HG03469 (cell line): Measurements from ENCODE around the gene NFIA.

Source experiments
- ATAC-seq: cut with Tn5 transposase; IDR thresholded peaks from one replicate; pipeline ENCODE4 v1.9.1; 2021; ENCODE audit warnings: mild to moderate bottlenecking, moderate library complexity, moderate number of reproducible peaks; ENCODE audit not compliant: unreplicated experiment

The NFIA gene

DNA sequence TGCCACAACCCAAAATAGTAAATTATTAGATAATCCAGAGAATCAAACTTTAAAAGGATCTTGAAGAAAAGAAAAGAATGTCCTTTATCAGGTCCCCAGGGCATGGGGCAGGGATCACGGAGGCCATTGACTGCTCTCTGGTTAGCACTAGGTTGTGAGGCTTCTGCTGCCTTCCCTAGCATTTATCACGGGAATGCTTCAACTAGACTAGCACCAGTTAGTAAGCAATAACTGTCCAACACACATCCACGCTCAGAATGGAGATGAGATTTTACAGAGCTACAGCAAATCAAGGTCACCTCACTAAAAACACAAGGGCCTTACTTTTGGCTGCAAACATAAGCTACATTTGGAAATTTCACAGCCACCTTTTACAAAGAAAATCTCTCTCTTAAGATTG, 304.0 kb downstream of the NFIA start:
- ATAC-seq = no peak

DNA sequence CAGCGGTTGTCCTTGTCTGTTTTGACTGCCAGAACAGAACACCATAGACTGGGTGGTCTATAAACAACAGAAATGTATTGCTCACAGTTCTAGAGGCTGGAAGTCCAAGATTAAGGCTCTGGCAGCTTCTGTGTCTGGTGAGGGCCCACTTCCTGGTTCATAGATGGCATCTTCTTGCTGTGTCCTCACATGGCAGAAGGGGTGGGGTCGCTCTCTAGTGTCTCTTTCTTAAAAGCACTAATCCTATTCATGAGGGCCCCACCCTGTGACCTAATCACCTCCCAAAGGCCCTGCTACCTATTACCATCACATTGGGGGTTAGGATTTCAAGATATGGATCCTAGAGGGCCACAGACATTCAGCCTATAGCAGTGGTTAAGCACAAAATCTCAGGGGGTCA, 304.4 kb downstream of the NFIA start:
- no peak for ATAC-seq

- peak; percentile 72 for ATAC-seq
Measured at GRCh38 chr1:61387829-61388228, 305.5 kb downstream of the NFIA start.

- no peak for ATAC-seq
Measured at GRCh38 chr1:61388566-61388965, 306.2 kb downstream of the NFIA start.

DNA sequence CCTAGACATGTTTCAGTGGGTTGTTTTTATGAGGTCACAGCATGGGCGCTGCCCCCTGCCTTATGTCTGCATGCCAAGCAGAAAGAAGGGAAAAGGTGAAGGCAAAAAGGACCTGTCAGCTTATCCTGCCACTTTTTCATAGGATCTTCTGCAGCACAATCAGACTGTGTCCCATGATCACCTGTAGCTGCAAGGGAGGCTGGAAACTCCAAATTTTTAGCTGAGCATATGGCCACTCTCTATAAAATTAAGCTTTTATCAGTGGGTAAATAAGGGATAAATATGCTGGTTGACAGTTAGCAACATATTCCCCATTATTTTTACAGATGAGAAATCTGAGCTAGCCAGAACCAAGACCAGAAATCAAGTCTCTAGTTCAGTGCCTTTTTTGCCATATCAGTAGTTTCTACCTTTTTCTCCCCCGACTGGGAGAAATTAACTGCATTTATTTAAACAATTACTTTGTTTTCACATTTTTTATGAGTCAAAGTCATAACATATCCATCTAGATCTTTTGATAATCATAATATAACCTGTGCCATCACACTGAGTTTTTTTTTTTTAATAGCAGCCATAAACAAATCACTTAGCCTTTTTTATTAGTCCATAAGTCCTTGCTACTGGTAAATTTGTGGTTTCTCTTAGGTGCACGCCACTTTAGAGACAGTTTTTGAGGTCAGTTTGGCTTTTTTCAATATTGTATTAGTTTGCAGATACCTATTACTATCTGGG, 307.0 kb downstream of the NFIA start:
- ATAC-seq = no peak

GRCh38 chr1:61389926-61390845, 307.8 kb downstream of the NFIA start:
- no peak for ATAC-seq

GRCh38 chr1:61391730-61392129, 309.4 kb downstream of the NFIA start:
- ATAC-seq = no peak

GRCh38 chr1:61392409-61393242, 310.3 kb downstream of the NFIA start:
- no peak for ATAC-seq

- ATAC-seq = no peak
Measured at GRCh38 chr1:61393575-61393974, 311.2 kb downstream of the NFIA start.

DNA sequence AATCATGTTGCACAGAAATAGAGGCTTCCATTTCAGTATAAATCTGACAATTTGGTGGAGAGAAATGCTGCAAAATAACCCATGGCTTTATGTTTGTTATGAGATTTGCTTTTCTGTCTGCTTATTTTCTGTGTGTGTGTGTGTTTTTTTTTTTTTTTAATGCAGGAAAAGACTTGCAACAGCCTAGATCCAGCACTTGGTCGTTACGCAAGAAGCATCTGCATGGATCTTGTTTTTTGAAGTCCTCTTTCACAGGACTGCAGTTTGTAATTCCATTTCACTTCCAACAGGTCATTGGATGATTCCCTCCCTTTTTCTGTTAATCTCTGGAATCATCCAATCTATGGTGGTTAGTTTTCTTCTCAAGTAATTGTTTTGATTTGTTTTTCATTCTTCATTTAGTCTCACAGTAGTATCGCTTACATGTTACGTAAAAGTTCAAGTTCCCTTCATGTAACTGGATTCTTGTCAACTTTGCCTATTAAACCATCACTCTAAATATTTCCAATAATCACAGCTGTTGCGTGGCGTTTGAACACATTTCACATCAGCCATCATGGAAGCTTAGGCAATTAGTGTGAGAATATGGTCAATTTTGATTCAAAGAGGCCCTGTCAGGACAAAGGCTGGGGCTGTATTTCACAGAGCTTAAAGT, 312.9 kb downstream of the NFIA start:
- no peak for ATAC-seq

- no peak for ATAC-seq
Measured at GRCh38 chr1:61397495-61397894, 315.1 kb downstream of the NFIA start.

DNA sequence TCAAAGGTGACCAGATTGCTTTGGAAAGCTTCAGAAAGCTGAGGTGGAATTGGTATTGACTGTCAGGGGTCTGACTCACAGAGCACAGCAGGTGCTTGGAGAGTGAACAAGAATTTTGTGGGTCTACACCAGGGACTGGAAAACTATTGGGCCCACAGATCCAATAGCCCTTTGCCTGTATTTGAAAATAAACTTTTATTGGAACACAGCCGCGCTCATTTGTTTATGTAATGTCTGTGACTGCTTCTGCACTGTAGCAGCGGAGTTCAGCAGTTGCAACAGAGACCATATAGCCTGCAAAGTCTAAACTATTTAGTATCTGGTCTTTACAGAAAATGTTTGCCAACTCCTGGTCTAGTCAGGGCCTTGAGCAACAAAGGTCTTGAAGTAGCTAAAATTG, 315.6 kb downstream of the NFIA start:
- no peak for ATAC-seq

- no peak for ATAC-seq
Measured at GRCh38 chr1:61399199-61399598, 316.8 kb downstream of the NFIA start.

- no peak for ATAC-seq
Measured at GRCh38 chr1:61400131-61400770, 317.9 kb downstream of the NFIA start.

DNA sequence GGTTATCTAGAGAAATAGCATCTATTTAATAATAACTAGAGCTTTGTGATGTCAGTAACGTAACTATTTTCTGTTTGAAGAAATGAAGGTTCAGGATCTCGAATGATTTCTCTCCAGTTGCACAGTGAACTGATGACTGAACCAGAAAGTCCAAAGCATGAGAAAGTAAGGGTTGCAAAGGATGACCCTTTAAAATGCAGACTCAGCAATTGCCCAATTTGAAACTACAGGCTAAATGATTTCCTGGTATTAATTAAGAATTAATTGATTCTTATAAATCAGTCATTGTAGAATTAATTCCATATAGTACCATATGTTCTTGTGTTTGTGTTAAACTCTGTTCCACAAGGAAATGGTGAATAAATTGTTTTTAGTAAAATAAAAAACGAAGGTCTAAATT, 318.6 kb downstream of the NFIA start:
- no peak for ATAC-seq

DNA sequence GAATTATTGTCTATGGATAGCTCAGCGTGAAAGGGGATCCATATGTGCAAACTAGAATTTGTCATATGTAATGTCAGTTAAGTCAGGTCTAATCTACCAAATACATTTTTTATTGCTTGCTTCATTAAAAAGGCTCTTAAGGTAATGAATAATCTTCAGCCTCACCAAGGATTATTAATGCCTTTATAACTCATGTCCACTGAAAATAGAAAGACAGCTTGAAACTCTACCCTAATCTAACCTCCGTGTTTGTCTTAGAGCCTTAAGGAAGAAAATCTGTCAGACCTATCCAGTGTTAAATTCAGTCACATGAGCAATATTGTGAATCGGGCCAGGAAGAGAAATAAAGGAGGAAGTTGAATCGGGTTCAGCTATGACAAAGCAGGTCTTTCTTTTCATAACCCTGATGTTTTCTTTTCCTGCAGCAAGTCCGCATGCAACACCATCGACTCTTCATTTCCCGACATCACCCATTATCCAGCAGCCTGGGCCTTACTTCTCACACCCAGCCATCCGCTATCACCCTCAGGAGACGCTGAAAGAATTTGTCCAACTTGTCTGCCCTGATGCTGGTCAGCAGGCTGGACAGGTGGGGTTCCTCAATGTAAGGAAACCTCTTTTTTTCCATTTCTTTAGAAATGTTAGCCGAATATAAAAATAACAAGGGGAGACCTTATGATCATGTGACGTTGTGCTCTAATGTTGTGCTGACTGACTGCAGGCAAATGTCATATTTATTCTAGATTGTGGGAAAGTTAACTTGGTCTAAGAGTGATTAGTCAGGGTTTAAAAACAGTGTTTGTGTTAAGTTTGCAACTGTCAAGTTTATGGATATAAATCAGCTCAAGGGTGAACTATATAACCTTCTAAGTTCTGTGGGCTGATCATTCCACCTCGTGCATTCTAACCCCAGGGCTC, 321.6 kb downstream of the NFIA start:
- ATAC-seq = no peak

- no peak for ATAC-seq
Measured at GRCh38 chr1:61404597-61405376, 322.4 kb downstream of the NFIA start.

GRCh38 chr1:61406467-61406866, 324.1 kb downstream of the NFIA start:
- ATAC-seq = no peak
